Activated T-helper 2 cell treated with anti-CD3 and anti-CD28 coated beads, Interferon-gamma antibody, Interleukin-2, Interleukin-4, amounts not matched to agents 10 μg/mL and 5 μg/mL and 100 μg/mL, durations not matched to agents 14 hours and 24 hours and 36 hours (primary cell): Measurements from ENCODE around the gene MOCS1. TPM values are rescaled to one million over a fixed set of nuclear protein-coding genes. Genes with fewer than 3 reads are reported as not detected.

Experiments used
- DNase-seq: peaks from one replicate; pipeline ENCODE4 v3.0.0; 2021; ENCODE audit warnings: low spot score
- H3K27ac Mint-ChIP-seq: one replicate; pipeline ENCODE4 v1.8.0; 2021; ENCODE audit warnings: mixed read lengths
- H3K27me3 Mint-ChIP-seq: one replicate; pipeline ENCODE4 v1.8.0; 2021; ENCODE audit warnings: low read depth, mixed read lengths
- H3K36me3 Mint-ChIP-seq: one replicate; pipeline ENCODE4 v1.8.0; 2021; ENCODE audit warnings: low read depth, mixed read lengths
- H3K4me1 Mint-ChIP-seq: one replicate; pipeline ENCODE4 v1.8.0; 2021; ENCODE audit warnings: low read depth, mixed read lengths
- H3K4me3 Mint-ChIP-seq: one replicate; pipeline ENCODE4 v1.8.0; 2021; ENCODE audit warnings: low read depth, mild to moderate bottlenecking, moderate library complexity, mixed read lengths
- H3K9me3 Mint-ChIP-seq: one replicate; pipeline ENCODE4 v1.8.0; 2021; ENCODE audit warnings: mixed read lengths
- intact Hi-C: fragments of 100-400 bp; cut with micrococcal nuclease; formaldehyde crosslinking; loops from one replicate; pipeline ENCODE4 v1.15.1; 2023
- total RNA-seq: library from RNA; stranded (reverse); gene quantifications from 2 replicates; pipeline ENCODE4 v1.2.3, GENCODE V29; 2022

The MOCS1 gene
- total RNA-seq, 1 donor from 2014 or later, result 1.2 TPM

DNA sequence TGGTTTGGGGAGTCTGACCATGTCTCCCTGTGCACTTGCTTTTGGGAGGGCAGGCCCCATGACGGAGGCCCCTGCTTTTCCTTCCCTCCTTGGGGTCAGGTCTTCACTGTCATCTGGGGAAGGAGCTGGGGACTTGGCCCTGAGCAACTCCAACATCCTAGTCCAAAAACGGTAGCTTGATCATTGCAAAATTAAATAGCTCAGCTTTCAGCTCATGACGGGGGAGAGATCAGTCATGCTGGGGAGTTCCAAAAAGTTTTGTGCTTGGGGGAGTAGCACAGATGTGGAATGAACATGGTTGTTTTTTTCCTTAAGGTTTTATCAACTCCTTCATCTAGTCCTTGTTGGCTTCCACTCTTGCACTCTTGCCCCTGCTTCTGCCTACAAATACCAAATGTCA is 60.8 kb downstream of the MOCS1 start:
- intact Hi-C loops, result no loop called here
- Mint-ChIP-seq H3K4me3 (no peak overlapping the region), H3K9me3 (no peaks in the 10 kb centered on the region), H3K27me3 (peaks cover 2% of the 10 kb centered on the region), H3K27ac (no peak overlapping the region), H3K36me3 (no peaks in the 10 kb centered on the region), H3K4me1 (no peaks in the 10 kb centered on the region)
- no peak for DNase-seq

DNA sequence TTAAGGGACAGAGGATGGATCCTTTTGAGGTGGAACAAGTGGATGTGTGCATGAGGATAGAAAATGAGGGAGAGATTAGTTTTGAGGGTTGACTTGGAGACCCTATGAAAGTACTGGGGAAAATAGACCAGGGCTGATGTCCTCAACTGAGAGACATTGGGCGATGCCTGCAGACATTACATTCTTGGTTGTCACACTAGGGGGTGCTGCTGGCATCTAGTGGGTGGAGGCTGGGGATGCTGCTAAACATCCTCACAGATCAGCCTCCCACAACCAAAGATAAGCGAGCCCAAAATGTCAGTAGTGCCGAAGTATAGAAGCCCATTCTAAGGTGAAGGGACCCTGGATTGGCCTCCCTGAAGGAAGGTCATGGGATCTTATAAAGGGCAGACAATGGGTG is 63.3 kb downstream of the MOCS1 start:
- intact Hi-C loops, result no loop called here
- H3K9me3 Mint-ChIP-seq, result no peaks in the 10 kb centered on the region
- no peak for DNase-seq
- no peak overlapping the region for H3K4me3 Mint-ChIP-seq
- H3K4me1 Mint-ChIP-seq, result no peaks in the 10 kb centered on the region
- H3K36me3 Mint-ChIP-seq, result no peaks in the 10 kb centered on the region
- no peak overlapping the region for H3K27ac Mint-ChIP-seq
- peaks cover 2% of the 10 kb centered on the region for H3K27me3 Mint-ChIP-seq

DNA sequence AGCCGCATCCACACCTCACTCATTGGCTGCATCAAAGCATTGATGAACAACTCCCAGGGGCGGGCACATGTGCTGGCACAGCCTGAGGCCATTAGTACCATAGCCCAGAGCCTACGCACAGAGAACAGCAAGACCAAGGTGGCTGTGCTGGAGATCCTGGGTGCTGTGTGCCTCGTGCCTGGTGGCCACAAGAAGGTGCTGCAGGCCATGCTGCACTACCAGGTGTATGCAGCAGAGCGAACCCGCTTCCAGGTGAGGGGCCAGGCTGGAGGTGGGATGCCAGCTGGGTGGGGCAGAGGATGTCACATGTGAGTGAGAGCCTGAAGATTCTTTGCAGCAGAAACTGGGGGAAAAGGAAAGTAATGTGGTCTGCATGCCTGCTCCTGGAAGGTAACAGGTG is 66.7 kb downstream of the MOCS1 start:
- Mint-ChIP-seq H3K36me3 (no peaks in the 10 kb centered on the region), H3K27me3 (no peaks in the 10 kb centered on the region), H3K27ac (no peak overlapping the region), H3K9me3 (no peaks in the 10 kb centered on the region), H3K4me1 (no peaks in the 10 kb centered on the region), H3K4me3 (no peak overlapping the region)
- intact Hi-C loops, result no loop called here
- no peak for DNase-seq

DNA sequence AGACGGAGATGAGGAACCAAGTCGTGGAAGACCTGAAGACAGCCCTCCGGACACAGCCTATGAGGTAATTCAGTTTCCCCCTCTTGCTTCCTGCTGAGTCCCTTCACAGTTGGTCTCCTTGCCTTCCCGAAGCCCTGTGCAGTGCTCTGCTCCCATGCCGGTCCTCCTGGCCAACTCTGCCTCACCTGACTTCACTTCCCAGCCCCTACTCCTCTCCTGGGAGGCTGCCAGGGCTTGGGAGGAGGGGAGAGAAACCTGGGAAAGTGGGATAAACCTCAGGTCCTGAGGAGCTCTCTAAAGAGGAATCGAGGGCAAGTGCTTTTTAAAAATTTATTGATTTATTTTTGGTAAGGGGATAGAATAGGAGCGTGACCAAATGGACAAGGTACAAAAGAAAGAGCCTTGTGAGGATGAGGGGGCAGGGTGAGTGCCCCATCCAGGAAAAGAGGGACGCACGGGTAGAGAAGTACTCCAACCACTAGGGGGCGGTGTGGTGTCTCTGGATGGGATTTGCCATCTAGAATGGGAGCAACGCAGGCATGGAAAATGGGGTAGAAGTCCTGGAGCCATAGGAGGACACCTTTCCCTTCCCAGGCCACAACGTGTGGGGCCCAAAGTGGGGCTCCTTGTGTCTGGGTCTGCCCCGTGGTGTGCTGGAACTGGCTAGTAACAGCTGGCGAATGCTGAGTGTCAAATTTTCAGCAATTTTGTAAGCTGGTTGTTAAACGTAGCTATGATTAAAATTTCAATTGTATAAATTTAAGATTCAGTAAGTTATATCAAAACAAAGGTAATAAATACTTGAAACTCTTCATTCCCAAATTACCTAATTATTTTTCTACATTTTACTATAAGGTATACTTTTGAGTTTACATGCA is 69.0 kb downstream of the MOCS1 start:
- H3K4me1 Mint-ChIP-seq, result no peaks in the 10 kb centered on the region
- H3K9me3 Mint-ChIP-seq, result no peaks in the 10 kb centered on the region
- no peak overlapping the region for H3K27ac Mint-ChIP-seq
- H3K36me3 Mint-ChIP-seq, result no peaks in the 10 kb centered on the region
- peak; percentile 31 for DNase-seq
- intact Hi-C loops, result no loop called here
- H3K4me3 Mint-ChIP-seq, result no peak overlapping the region
- no peaks in the 10 kb centered on the region for H3K27me3 Mint-ChIP-seq

DNA sequence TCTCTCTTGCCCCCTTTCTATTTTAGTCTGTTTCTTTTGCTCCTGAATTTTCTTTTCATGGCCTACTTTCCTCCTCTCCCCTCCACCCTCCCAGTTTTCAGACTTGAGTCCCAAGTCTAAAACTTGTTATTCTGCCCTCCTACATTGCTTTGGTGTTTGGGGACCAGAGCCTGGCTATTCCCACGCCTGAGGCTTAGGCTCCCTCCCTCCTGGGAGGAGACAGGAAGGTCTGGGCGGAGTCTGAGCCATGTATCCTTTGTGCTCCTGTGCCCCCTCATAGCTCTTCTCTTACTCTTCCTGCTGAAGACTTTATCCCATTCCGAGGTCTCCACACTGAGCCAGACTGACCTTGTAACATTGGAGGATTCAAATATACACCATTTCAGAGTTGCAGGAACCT is 72.6 kb downstream of the MOCS1 start:
- Mint-ChIP-seq H3K4me3 (no peak overlapping the region), H3K9me3 (no peaks in the 10 kb centered on the region), H3K27me3 (no peaks in the 10 kb centered on the region), H3K27ac (no peak overlapping the region), H3K4me1 (no peaks in the 10 kb centered on the region), H3K36me3 (no peaks in the 10 kb centered on the region)
- intact Hi-C loops, result no loop called here
- no peak for DNase-seq

DNA sequence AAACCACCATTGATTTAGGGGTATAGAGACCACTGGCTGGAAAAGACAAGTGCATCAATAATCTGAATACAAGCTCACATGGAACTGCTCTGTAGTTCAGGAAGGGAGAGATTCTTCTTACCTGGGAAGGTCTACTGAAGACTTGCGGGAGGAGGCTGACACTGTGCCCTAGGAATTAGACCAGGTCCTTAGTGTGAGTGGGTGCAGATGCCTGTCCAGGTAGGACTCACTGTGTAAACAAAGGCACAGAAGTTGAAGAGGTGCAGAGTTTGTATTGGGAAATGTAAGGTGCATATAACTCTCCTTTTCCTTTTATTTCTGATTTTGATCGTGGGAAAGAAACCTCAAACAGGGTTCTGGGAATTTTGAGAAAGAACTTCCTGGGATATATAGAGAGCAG is 75.2 kb downstream of the MOCS1 start:
- intact Hi-C loops, result no loop called here
- no peaks in the 10 kb centered on the region for H3K9me3 Mint-ChIP-seq
- DNase-seq, result no peak
- H3K4me3 Mint-ChIP-seq, result no peak overlapping the region
- no peaks in the 10 kb centered on the region for H3K4me1 Mint-ChIP-seq
- no peaks in the 10 kb centered on the region for H3K36me3 Mint-ChIP-seq
- no peak overlapping the region for H3K27ac Mint-ChIP-seq
- H3K27me3 Mint-ChIP-seq, result no peaks in the 10 kb centered on the region

DNA sequence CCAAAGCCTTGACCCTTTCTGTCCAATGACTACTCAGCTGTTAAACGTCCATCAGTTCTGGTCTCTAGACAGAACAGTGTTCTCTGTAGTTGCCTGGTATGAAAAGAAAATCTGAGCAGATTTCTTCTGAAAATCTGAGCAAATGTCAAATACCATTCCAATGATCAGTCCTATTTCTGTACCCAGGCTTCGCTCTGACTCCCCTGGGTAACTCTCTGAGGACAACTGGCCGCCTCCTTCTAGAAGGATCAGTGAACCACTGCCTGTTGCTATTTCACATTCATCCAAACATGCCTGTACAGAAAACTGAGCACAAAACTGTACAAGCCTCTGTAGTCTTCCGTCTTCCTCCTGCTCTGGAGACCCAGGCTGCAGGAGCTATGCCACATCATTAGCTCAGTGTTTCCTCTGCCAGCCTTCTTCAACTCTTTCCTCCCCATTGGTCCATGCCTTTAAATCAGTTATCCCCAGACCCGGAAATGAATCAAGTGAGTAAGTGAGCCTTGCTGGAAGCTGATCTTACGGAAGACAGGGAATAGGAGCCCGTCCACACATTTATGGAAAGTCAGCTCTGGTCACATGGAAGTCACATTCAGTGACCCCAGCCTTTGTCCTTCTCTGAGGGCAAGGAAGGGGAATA is 78.8 kb downstream of the MOCS1 start:
- Mint-ChIP-seq H3K36me3 (no peaks in the 10 kb centered on the region), H3K4me3 (no peak overlapping the region), H3K27ac (no peak overlapping the region), H3K4me1 (no peaks in the 10 kb centered on the region), H3K27me3 (no peaks in the 10 kb centered on the region), H3K9me3 (no peaks in the 10 kb centered on the region)
- intact Hi-C loops, result no loop called here
- no peak for DNase-seq

Other genes with a start within 250 kb of the MOCS1 start
- 0.21 and 0.25 TPM in 2 replicates for gene KIF6, start 209.1 kb downstream of the MOCS1 start, total RNA-seq
- not detected in 2 replicates for gene DAAM2, start 142.1 kb downstream of the MOCS1 start, total RNA-seq